Activated CD4-positive, alpha-beta T cell treated with anti-CD3 and anti-CD28 coated beads, Interleukin-2, Interleukin-6, amounts not matched to agents 100 ng/mL and 50 ng/mL, durations not matched to agents 16 hours and 8 hours (primary cell): ENCODE data around the gene BDNF.
"Not testable (repeated sequence)": the region's sequence is repeated elsewhere in the genome, so short reads cannot be mapped to it uniquely, and the experiment has no call there.

Experiments
- DNase-seq: peaks from one replicate; pipeline ENCODE4 v3.0.0-alpha.2; 2020

The BDNF gene

DNA sequence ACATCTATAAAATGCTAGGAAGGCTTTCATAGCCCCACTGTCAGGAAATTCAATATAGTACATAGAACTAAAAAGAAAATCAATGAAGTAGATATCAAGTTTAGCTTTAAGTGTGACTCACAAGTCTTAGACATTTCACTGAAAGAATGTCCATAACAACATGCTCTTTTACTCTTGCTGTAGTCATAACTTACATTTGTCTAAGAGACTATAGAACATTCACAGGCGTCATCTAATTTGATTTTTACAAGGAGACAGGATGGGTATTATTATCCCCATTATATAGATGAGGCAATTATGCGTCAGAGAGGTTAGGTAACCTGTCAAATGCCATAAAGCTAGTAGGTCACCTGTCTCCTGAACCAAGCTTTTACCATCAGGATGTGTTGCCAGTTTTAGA is 36.9 kb downstream of the BDNF start:
- no peak for DNase-seq

DNA sequence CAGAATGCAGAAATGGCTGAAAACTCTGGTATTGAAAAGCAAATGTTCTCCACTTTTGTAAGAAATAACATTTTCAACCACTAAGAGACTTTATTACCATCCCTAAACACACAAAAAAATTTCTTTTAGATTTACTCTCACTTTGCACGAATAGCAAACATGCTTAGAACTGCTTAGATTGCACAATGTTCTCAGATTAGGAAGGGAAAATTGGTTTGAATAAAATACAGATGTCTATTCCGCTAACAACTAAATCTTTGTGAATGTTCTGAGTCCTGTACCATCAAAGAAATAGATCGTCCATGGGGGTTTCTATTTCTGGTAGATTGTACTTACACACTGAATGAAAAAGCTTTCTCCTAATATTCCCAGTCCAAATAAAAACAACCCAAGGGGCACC is 40.1 kb downstream of the BDNF start:
- no peak for DNase-seq

DNA sequence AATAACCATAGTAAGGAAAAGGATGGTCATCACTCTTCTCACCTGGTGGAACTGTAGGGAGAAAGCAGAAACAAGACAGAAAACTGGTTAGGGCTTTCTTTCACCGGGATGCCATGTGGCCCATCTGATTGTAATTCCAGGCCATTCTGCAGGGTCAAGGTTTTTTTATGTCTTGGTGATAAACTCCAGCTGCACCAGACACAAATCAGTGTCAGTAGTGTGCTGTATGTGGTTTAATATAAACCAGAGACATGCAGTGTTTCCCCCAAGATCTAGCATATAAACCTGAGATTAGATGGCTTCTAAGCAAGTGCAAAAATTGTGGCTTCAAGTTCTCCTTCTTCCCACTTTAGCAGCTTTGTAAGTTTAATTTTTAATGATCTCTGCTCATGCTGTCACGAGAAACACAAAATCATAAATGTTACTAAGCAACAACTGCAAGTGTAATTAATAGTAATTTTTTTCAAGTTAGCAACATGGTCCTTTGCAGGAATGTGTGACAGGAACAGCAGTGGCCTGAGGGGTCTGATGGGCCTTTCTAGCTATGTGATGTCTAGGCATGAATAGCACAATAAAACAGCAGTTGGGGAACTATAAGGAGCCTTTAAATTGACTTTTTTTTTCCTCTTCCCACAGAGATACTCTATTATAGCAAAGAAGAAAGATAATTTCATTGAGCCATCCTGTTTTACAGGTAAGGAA is 41.6 kb downstream of the BDNF start:
- no peak for DNase-seq

DNA sequence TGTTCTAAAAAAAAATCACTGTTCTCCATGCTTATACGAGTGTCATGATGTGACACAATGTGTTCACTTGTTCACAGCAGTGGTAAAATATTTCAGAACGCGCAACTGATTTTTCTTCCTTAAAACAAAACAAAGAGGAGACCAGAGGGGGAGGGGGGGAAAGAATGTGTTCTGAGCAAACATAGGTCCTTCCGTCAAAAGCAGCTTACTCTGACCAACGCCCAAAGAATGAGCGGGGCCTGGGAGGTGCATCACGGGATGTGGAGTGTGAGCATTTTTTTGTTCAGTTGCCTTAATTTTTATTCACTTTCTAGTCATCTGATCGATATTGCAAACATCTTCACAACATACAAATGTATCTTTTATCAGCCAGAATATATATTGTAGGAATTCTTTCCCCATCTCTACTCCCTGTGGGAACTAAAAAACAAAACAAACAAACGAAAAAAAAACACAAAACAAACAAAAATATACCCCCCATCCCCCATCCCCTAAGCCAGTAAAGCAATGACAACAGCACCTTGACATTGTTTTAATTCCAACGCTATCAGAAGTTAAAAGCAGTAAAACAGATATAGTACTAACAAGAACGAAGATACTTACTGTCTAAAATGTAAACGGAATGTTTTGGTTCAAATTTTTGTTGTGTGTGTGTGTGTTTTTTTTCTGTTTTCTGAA is 43.3 kb downstream of the BDNF start:
- DNase-seq, result no peak

DNA sequence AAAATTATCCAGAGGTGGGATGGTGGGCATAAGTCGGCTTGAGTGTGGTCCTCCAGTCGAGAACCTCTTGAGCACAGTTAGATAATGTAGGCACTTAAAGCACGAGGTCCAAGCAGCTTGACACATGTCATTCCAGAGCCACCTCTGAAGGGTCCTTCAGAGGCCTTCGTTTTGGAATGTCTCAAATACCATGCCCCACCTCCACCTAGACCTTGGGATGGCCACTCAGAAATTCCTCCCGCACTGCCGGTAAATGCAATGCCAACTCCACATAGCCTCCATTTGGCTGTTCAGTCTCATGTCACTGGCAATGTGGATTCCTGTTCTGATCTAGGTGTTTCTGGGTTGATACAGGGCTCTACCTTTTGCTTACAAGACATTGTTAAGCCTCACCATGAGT is 43.9 kb downstream of the BDNF start:
- DNase-seq, result no peak

DNA sequence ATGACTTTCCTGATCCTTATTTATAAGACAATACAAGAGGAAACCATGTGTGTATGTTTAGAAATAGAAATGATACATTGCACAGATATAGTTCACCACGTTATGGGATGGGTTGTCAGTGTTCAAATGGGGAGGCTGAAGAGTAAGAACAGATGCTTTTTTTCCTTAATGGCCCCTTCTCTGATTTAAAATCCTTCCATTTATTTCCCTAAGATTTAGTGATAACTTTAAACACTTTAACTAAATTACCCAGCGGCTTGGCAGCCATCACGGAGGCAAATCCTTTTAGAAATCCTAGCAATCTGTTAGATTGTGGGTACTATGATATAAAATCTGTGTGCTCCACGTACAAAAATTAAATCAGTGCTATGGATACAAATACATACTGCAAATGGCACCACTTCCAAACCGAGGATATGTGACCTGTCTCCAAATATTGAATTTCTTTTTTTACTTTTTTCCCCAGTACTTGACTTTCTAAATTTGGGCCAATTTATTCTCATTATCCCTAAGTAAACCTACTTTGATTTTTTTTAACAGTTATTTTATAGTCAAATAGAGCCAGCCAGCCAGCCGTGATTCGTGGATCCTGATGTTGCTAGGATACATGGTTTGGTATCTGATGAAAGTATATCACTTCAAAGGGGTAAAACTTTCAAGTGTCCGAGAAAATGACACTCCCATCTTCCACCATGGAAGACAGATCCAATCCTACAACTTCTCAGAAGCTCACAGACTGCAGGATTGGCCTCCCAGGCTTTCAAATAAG is 46.1 kb downstream of the BDNF start:
- no peak for DNase-seq

DNA sequence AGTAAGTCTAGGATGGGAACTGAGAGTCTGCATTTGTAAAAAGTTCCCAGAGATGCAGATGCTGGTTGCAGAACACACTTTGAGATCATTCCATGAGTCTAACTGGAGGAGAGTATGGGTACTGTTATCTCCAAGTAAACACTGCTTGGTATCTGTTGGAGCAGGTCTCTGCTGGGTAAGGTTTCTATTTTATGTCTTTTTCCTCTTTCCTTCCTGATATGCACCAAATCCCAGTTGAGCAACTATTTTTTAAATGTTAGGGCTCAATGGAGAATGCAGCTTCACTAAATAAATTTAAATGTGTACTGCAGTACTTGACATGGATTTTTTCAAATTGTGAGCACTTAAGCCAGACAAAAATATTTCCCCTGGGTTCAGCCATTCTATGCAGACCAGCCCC is 48.5 kb downstream of the BDNF start:
- DNase-seq, result no peak

DNA sequence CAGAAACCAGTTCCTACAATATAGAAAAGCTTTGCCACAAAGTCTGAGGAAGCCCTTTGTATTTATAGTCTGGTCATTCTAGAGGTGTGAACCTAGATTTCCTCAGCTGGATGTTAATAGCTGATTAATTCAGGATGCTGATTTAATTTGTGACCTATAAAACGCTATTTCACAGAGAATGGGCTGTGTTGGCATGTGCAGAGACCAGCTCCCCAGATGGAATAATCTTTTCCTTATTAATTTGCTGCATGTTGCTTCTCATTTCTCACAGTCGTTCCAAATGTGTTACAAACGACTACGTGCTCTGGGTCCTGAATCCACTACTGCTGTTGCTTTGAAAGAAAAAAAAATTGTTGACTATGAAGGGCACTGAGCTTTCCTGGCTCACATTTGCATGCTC is 49.3 kb downstream of the BDNF start:
- DNase-seq, result no peak

DNA sequence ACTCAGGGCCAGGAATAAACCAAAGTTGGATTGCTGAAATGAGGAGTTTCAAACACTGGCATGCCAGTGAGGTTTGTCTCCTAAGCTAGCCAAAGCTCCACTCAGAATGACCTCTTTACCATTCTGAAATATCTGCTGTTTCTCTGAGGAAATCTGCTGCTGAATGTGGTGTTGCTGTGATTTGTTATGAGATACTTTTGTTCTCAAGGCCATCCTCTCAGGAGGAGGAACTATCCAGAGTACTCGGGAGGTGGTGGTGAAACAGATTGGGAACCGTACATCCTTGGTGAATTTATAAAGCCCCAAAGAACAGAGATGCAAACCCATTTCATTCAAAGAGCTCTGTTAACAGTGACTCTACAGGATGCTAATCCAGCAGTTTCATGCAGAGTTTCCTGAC is 50.5 kb downstream of the BDNF start:
- no peak for DNase-seq

DNA sequence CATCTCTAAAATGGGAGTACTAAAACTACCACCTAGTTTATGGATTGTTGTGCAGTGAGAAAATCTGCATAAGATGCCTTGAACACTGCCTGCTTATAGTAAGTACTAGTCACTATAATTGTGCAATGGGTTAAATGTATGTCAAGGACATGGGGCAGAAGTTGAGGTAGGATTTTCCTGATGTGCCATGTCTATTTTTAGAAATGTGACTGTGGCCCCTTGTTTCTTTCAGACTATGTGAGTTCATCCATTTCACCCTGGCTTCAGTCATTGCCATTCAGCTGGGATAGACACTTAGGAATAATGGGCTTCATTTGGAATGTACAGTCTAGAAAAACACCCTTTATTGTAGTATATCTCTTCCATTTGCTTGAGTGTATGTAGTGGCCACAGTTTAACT is 51.4 kb downstream of the BDNF start:
- no peak for DNase-seq

DNA sequence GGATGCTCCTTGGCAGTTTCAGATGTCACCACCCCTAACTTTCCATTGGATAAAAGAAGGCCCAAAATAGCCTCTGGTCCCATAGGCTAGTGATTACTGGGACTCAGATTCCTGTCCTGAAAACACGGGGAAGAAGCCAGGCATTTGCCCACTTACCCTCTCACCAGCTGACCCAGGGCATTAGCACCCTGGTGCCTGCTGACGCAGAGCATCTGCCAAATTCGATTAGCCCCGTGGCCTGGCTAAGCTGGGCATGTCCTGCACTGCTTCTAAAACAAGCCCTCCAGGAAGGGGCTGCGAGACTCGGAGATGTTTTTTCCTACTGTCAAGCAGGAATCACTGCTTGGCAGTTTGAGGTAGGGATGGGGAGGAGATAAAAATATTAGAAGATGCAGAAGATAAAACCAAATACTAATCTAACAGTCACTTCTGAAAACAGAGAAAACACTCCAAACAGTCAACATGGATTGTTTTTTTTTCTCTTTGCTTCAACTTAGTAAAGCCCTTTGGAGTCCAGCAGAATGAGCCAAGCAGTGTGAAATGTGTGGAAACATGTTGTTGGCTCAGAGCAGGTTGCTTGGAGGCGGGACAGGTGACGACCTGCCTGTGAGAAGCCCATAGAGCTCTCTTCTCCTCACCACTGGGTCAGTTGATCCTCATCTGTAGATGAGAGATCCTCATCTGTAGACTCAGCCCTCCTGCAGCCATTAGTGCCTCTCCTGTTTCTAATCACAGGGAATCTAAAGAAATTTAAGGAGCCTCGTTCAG is 54.0 kb downstream of the BDNF start:
- no peak for DNase-seq

DNA sequence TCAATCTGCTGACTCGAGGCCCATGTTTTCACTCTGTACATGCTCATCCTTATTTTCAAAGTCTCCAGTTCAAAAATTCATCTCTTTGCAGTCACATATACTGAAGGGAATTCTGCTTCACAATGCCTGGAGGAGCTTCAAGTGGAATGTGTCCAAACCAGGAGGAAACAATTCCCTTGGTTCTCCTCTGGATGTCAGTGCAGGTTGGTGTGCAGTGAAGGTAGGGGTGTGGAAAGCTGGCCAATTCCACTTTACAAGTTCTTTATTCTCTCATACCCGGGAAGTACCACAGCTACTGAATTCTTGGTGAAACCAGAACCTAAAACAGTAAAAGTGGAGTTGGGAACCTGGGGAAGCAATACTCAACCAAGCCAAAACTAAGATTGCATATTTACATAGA is 57.3 kb downstream of the BDNF start:
- no peak for DNase-seq

DNA sequence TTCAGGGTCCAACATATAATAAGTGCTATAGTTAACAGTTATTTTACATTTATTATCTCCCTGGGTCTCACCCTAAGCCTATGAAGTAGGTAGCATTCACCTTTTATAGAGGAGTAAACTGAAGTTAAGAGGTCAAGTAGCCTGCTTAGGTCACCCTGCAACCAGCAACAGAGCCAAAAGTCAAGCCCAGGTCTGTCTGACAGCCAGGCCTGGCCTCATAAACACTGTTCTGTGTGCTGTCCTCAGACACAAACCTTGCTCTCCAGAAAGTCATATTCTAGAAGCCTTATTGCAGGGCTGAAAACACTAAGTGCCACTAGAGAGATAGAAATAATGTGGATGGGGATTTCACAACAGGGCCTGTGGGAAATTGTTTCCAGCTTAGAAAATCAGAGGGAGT is 59.3 kb downstream of the BDNF start:
- no peak for DNase-seq

DNA sequence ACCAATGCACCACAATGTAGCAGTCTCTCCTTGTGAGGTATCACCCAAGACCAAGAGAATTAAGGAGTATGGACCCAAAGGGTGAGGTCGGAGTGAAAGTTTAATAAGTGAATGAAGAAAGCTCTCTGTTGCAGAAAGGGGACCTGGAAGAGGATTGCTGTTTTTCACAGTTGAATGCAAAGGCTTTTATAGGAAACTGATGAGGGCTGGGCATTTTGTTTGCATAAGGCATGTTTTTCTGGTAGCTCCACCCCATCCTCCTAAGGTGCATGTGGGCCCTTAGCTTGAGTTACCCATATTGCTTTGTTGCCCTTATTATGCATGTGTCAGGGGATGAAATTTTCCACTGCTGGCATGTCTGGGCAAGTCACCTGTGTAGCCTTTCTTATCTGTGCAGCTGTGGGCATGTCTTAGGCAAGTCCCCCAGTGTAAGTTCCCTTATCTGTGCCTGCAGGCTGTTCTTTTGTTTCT is 64.7 kb downstream of the BDNF start:
- DNase-seq, result no peak

DNA sequence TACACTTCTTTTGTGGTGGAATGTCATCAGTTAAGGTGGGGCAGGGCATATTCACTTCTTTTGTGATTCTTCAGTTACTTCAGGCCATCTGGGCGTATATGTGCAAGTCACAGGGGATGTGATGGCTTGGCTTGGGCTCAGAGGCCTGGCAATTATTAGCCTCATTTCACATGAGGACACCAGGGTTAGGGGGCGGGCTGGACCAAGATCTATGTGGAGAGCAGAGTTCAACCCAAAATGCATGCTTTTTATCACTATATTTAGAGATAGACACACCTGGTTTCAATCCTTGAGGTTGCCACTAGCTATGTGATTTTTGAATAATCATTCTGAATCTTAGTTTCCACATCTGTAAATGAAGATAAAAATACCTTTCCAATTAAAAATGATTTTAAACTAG is 65.5 kb downstream of the BDNF start:
- not testable (repeated sequence) for DNase-seq

DNA sequence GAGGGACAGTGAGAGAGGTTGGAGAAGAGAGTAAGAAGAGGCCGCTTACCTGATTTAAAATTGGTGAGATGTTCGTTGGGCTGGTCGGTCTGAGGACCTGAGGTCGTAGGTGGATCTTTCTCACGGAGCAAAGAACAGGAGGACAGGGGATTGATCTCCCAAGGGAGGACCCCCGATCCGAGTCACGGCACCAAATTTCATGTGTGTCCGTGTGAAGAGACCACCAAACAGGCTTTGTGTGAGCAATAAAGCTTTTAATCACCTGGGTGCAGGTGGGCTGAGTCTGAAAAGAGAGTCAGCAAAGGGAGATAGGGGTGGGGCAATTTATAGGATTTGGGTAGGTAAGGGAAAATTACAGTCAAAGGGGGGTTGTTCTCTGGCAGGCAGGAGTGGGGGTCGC is 66.0 kb downstream of the BDNF start:
- DNase-seq, result not testable (repeated sequence)

DNA sequence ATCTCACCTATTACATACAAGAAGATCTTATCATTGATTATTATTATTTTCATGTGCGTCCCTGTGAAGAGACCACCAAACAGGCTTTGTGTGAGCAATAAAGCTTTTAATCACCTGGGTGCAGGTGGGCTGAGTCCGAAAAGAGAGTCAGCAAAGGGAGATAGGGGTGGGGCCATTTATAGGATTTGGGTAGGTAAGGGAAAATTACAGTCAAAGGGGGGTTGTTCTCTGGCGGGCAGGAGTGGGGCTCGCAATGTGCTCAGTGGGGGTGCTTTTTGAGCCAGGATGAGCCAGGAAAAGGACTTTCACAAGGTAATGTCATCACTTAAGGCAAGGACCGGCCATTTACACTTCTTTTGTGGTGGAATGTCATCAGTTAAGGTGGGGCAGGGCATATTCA is 71.2 kb downstream of the BDNF start:
- not testable (repeated sequence) for DNase-seq

DNA sequence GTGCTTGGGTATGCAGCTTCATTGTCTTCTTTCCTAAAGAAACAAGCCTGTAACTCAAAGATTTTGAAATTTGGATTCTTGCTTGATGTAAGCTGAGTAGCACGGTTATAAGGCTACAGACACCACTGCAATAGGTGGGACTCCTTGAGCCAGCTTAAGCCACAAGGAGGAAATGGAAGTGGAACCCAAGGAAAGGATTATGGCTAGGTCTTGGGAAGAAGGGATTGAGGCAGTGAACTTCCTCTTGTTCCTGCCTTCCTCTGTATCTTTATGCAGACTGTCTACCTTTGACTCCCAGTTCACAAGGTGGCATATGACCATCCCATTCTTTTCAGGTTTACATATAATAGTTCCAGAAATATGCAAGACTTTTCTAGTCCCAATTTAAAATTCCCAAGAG is 72.3 kb downstream of the BDNF start:
- DNase-seq, result no peak

DNA sequence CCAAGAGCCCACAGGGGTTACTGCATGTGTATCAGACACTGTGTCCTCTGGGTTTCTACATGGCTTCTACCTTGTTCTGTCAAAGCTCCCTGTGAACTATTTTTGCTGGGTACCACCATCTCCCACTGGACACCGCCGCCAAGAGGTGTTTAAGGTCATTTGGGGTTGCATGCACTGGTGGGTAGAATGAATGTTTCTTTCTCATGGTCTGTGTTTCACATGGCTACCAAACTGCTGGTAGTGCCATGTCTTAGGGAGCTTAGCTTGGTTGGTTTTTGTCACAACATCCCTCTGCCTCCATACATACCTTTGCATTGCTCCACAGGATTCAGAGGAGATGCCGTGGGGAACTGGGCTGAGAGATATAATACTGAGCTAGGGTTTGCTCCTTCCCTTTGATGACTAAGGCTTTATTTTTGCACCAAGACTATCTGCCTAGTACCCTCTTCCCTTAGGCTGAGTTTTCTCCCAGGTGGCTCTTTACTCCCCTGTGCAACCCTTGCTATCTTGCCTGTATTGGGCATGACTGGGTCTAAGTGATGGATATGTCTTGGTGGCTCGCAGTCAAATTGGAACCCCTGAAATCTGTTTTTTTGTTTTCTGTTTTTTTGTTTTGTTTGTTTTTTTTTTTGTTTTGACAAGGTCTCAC is 73.2 kb downstream of the BDNF start:
- no peak for DNase-seq

DNA sequence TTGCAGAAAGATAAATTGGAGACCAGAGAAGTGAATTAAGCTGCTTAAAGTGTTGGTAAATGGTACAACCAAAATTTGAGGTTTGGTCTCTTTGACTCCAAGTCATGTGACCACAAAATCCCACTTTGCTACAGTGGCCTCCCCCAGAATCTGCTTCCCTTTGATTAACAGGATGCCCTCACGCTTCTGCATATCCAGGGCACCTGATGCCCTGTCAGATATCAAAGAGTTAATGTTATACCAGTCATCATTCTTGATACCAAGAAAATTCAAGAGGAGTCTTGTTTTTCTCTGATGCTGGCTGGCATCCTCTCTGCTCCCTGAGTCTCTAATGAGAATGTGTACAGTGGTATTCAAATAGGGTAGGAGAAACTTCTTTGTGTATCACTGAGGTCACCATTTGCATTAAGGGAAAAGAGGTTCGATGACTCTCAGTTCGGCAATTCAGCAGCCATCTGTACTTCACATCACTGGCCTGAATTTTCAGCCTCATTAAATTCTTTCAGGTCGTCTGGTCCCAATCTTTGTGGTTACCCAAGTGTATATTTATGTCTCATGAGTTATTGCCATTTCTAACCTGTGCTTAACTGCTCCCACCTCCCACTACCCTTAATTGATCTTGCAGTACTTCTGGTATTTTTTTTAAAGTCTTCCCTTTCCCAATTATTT is 73.9 kb downstream of the BDNF start:
- DNase-seq, result no peak

DNA sequence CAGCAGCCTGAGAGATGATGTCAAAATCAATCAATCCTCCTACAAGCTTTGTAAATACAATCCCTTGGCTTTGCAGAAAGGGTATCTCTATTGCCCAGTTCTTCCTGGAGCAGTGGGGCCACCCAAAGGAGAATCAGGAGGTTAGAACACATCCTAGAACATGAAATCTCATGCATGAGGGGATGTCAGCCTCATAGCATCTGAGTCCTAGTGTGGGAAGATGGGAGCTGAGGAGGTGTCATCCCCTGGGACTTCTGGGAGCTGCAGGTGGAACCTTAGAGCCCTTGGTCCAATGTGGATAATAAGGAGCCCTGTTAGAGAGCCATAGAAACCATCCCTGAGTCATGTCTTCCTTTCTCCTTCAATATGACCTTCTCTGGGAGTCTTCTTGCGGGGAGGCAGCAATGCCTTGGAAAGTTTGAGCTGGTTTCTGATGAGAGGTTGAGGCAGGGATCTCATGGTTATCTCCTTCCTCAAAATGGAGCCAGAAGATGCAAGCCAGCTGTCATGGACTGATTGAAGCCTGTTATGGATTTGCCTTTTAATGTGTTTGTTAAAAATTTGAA is 74.8 kb downstream of the BDNF start:
- no peak for DNase-seq
